ENCODE measurements around the gene POU5F2.

Gene POU5F2

DNA sequence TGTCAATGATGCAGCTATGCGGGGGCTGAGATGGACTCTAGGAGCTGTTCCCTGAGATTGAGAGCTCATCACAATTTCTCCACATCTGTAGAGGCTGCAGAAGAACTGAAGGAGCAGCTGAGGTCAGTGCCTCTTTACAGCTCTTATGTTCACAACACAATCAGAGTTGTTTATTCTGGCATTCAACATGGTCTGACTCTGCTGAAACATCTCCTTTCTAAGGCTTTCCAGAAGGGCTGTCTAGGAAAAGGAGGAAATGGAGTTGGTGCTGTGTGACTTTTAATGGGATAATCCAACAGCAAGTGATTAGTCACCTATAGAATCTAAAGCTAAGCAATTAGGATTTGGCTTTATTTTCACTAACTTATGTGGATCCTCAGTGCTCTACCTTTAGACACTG, 6.0 kb downstream of the POU5F2 start:
- H3K27ac ChIP-seq, result no peak overlapping the region
- ChIA-PET CTCF (interaction anchor here (0.5 kb wide), 3 partner anchors 28 to 1402 kb away, joined by 3 to 5 read pairs (median 3); no protein-coding TSS in a partner anchor), POLR2A (ENCODE audit: low non-redundant PET) (no interaction called here)
- DNase-seq (ENCODE audit: low spot score), result no peak
- TF ChIP-seq, protein P1, sequence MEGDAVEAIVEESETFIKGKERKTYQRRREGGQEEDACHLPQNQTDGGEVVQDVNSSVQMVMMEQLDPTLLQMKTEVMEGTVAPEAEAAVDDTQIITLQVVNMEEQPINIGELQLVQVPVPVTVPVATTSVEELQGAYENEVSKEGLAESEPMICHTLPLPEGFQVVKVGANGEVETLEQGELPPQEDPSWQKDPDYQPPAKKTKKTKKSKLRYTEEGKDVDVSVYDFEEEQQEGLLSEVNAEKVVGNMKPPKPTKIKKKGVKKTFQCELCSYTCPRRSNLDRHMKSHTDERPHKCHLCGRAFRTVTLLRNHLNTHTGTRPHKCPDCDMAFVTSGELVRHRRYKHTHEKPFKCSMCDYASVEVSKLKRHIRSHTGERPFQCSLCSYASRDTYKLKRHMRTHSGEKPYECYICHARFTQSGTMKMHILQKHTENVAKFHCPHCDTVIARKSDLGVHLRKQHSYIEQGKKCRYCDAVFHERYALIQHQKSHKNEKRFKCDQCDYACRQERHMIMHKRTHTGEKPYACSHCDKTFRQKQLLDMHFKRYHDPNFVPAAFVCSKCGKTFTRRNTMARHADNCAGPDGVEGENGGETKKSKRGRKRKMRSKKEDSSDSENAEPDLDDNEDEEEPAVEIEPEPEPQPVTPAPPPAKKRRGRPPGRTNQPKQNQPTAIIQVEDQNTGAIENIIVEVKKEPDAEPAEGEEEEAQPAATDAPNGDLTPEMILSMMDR (conservative IDR thresholded peaks at IDR 0.05; ENCODE audit: low read depth), result no peak

DNA sequence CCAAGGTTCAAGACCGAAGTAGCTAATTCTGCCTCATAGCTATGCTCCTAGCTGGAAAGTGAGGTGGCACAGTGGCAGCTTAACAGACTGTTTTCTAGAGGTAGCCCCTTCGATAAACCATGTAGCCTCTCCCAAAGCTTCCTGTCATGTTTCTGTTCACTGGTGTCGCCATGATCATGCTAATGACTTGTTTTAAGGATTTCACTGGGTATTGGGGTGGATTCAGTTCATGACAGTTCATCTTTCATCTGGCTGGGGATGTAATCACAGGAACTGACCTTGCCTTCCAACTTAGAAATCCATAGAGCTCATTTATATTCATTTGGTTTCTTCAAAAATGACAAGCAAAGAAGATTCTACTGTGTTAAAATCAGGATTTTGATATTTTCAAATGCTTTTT, 9.4 kb downstream of the POU5F2 start:
- CTCF ChIA-PET, result interaction anchor here (0.7 kb wide), 2 partner anchors 29 to 101 kb away, joined by 3 to 4 read pairs; no protein-coding TSS in a partner anchor
- POLR2A ChIA-PET (ENCODE audit: low non-redundant PET), result no interaction called here

DNA sequence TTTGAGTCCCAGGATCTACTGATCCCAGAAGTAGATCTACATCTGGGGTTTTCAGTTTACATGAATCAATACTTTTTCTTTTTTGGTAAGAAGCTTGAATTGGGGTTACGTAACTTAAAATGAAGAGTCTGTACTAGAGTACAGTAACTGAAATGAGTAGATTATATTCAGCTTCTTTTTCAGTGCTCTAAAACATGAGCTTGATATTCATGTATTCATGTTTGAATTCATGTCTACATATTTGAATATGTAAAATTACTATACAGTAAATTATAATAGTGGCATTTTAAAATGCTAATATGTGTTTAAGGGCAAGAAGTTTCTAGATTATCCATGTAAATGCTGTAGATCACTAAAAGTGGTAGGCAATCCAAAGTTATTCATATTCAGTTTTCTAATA, 14.8 kb downstream of the POU5F2 start:
- TF ChIP-seq, protein P1 (conservative IDR thresholded peaks at IDR 0.05; ENCODE audit: low read depth), result no peak
- DNase-seq (ENCODE audit: low spot score), result no peak
- ChIA-PET POLR2A (ENCODE audit: low non-redundant PET) (no interaction called here), CTCF (interaction anchor here (0.6 kb wide), 1 partner anchor 225 kb away, joined by 3 read pairs; no protein-coding TSS in a partner anchor)
- H3K27ac ChIP-seq, result no peak overlapping the region

More for the DNA sequence above, 9.4 kb downstream of the POU5F2 start:
- TF ChIP-seq, protein P1 (conservative IDR thresholded peaks at IDR 0.05; ENCODE audit: low read depth), result no peak
- no peak overlapping the region for H3K27ac ChIP-seq
- no peak for DNase-seq (ENCODE audit: low spot score)

DNA sequence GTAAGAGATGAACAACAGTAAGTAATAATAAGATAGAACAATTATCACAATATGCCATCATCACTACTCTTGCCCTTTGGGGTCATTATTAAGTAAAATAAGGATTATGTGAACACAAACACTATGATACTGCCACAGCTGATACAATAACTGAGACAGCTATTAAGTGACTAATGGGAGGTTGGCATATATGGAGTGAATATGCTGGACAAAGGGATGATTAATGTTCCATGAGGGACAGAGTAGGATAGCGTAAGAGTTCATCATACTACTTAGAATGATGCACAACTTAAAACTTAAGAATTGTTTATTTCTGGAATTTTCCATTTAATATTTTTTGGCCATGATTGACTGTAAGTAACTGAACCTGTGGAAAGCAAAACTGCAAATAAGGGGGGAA, 16.6 kb downstream of the POU5F2 start:
- ChIA-PET POLR2A (ENCODE audit: low non-redundant PET) (no interaction called here), CTCF (no interaction called here)
- H3K27ac ChIP-seq, result no peak overlapping the region
- DNase-seq (ENCODE audit: low spot score), result no peak
- TF ChIP-seq, protein P1 (conservative IDR thresholded peaks at IDR 0.05; ENCODE audit: low read depth), result no peak

DNA sequence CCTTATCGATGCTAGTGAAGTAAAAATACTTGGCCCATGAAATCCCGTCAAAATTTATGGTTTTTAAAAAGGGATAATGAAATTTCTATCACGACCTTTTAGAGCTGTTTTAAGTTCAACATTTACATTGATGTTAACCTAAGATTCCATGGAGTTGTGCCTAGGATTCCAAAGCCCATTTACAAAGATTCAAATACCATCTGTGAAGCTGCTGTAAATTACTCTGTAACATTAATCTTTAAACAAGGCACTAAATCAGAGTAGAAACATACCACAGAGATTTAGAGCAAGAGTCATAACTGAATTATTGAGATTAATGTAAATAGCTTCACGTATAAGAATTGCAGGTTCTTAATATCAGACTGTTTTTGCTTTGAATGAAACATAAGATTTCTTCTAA, 17.7 kb downstream of the POU5F2 start:
- CTCF ChIA-PET, result interaction anchor here (0.5 kb wide), 1 partner anchor 58 kb away, joined by 3 read pairs; no protein-coding TSS in a partner anchor
- TF ChIP-seq, protein P1 (conservative IDR thresholded peaks at IDR 0.05; ENCODE audit: low read depth), result no peak
- no peak overlapping the region for H3K27ac ChIP-seq
- DNase-seq (ENCODE audit: low spot score), result no peak
- POLR2A ChIA-PET (ENCODE audit: low non-redundant PET), result no interaction called here

DNA sequence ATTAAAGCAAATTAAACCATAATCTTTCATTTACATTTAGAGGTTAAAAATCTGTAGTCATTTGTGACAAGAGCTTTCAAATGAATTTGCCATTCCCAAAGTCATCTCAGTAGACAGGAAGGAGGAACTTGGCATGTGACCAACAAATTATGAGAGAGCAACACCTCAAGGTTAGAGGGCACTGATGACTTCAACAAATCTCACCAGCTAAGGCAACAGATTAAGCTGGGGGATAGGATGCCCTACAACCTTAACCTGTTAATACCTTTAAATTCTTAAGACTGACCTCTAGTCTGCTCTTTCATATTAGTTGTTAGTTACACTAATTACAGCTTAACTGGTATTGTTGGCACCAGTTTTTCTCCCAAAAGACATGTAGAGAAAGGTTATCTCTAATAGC, 18.4 kb downstream of the POU5F2 start:
- H3K27ac ChIP-seq, result no peak overlapping the region

More for the DNA sequence above, 18.4 kb downstream of the POU5F2 start:
- no peak for DNase-seq (ENCODE audit: low spot score)
- CTCF ChIA-PET, result interaction anchor here (0.5 to 0.6 kb wide), 2 partner anchors 51 to 217 kb away, joined by 3 read pairs; no protein-coding TSS in a partner anchor
- POLR2A ChIA-PET (ENCODE audit: low non-redundant PET), result no interaction called here
- TF ChIP-seq, protein P1 (conservative IDR thresholded peaks at IDR 0.05; ENCODE audit: low read depth), result no peak

All from RWPE1 (cell line).